ENCODE measurements around the gene UBL4A. TPM values are rescaled to one million over a fixed set of nuclear protein-coding genes. Genes with fewer than 3 reads are reported as not detected.
A peak's percentile ranks its signal among the peaks of the same experiment; 100 is the strongest.

UBL4A gene
- total and polyA plus RNA-seq, 9 of the 15 experiments (the other 6 are each of a cell fraction or from before 2014, with no cell fraction given): 15.2 to 140 (median 100) TPM

DNA sequence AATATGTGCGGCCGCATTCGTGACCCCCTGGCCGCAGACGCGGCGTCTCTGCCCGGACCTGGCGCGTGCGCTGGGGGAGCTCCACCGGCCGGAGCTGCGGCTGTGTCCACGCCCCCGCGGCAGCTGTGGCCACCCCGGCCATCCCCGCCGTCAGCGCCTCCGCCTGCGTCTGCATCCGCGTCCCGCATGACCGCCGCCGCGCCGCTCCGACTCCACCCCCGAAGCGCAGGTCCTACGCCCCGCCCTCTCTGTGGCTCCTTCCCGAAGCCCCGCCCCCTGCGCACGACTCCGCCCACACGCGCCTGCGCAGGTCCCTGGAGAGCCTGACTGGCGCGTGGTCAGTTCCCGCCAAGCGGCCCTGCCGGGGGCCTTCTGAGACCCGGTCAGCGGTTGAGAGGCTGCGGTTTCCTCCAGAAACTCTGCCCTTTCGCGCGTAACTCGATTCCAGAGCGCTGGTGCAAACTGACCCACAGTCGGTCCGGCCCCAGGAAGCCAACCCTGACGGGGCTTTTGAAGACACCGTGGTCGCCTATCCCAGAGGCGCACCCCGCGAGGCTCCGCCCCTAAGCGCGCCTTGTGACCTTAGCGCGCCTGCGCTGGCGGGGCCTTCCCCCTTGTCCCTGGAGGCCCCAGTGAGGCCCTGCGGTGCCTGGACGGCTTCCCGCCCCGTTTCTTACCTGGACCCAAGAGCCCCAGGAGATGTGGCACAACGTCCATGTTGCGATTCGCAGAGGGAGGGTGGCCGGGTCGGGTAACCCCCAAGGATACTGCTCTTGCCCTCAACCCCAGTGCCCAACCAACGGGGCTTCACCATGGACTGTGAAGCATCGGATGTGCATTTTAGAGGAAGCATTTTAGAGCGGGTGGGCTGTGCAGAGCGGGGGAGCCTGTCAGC, 7.4 kb downstream of the UBL4A start, which contains the start of gene LAGE3:
TSS of gene LAGE3 (minus strand) at position 554 of the 895 bp plus-strand sequence. CDS start at position 188, 366 bp downstream.
- peak; percentile 84 for FAIRE-seq
- ATAC-seq: peak; percentile 92
- no peak for TF ChIP-seq BCOR (IDR thresholded peaks at IDR 0.05)
- TF ChIP-seq SP1 (CRISPR knock-in tag; IDR thresholded peaks at IDR 0.05): peak; percentile 100
- TF ChIP-seq, protein P1, sequence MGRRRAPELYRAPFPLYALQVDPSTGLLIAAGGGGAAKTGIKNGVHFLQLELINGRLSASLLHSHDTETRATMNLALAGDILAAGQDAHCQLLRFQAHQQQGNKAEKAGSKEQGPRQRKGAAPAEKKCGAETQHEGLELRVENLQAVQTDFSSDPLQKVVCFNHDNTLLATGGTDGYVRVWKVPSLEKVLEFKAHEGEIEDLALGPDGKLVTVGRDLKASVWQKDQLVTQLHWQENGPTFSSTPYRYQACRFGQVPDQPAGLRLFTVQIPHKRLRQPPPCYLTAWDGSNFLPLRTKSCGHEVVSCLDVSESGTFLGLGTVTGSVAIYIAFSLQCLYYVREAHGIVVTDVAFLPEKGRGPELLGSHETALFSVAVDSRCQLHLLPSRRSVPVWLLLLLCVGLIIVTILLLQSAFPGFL (CRISPR knock-in tag; IDR thresholded peaks at IDR 0.05): no peak
- 0 out of 2 replicates have a peak, but pooled peaks have one; percentile 33 for TF ChIP-seq KLF1 (tag; IDR thresholded peaks at IDR 0.05)
- TF ChIP-seq ZNF589 (CRISPR knock-in tag; IDR thresholded peaks at IDR 0.05; ENCODE audit: low read depth): 0 out of 2 replicates have a peak, but pooled peaks have one; percentile 16
- TF ChIP-seq CBFB (CRISPR knock-in tag; IDR thresholded peaks at IDR 0.05): peak; percentile 87; the same call in 1 of the 2 replicates
- TF ChIP-seq SAFB (IDR thresholded peaks at IDR 0.05; ENCODE audit: borderline replicate concordance, low read depth, low read length): peak; percentile 41; the same call in 1 of the 2 replicates
- TF ChIP-seq, protein P2, sequence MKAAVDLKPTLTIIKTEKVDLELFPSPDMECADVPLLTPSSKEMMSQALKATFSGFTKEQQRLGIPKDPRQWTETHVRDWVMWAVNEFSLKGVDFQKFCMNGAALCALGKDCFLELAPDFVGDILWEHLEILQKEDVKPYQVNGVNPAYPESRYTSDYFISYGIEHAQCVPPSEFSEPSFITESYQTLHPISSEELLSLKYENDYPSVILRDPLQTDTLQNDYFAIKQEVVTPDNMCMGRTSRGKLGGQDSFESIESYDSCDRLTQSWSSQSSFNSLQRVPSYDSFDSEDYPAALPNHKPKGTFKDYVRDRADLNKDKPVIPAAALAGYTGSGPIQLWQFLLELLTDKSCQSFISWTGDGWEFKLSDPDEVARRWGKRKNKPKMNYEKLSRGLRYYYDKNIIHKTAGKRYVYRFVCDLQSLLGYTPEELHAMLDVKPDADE (conservative IDR thresholded peaks at IDR 0.05; ENCODE audit: control insufficient read depth, low read depth, low read length): peak; percentile 82
- TF ChIP-seq, protein P3, sequence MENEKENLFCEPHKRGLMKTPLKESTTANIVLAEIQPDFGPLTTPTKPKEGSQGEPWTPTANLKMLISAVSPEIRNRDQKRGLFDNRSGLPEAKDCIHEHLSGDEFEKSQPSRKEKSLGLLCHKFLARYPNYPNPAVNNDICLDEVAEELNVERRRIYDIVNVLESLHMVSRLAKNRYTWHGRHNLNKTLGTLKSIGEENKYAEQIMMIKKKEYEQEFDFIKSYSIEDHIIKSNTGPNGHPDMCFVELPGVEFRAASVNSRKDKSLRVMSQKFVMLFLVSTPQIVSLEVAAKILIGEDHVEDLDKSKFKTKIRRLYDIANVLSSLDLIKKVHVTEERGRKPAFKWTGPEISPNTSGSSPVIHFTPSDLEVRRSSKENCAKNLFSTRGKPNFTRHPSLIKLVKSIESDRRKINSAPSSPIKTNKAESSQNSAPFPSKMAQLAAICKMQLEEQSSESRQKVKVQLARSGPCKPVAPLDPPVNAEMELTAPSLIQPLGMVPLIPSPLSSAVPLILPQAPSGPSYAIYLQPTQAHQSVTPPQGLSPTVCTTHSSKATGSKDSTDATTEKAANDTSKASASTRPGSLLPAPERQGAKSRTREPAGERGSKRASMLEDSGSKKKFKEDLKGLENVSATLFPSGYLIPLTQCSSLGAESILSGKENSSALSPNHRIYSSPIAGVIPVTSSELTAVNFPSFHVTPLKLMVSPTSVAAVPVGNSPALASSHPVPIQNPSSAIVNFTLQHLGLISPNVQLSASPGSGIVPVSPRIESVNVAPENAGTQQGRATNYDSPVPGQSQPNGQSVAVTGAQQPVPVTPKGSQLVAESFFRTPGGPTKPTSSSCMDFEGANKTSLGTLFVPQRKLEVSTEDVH (IDR thresholded peaks at IDR 0.05; ENCODE audit: low read depth, partially characterized antibody): peak; percentile 99
- TF ChIP-seq, protein P4, sequence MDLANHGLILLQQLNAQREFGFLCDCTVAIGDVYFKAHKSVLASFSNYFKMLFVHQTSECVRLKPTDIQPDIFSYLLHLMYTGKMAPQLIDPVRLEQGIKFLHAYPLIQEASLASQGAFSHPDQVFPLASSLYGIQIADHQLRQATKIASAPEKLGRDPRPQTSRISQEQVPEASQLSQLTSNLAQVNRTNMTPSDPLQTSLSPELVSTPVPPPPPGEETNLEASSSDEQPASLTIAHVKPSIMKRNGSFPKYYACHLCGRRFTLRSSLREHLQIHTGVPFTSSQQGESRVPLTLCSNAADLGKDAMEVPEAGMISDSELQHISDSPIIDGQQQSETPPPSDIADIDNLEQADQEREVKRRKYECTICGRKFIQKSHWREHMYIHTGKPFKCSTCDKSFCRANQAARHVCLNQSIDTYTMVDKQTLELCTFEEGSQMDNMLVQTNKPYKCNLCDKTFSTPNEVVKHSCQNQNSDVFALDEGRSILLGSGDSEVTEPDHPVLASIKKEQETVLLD (IDR thresholded peaks at IDR 0.05): peak; percentile 92
- TF ChIP-seq, protein P5, sequence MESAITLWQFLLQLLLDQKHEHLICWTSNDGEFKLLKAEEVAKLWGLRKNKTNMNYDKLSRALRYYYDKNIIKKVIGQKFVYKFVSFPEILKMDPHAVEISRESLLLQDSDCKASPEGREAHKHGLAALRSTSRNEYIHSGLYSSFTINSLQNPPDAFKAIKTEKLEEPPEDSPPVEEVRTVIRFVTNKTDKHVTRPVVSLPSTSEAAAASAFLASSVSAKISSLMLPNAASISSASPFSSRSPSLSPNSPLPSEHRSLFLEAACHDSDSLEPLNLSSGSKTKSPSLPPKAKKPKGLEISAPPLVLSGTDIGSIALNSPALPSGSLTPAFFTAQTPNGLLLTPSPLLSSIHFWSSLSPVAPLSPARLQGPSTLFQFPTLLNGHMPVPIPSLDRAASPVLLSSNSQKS (CRISPR knock-in tag; IDR thresholded peaks at IDR 0.05): no peak
- peak; percentile 7; the same call in 1 of the 2 replicates for TF ChIP-seq EP300 (IDR thresholded peaks at IDR 0.05; ENCODE audit: low read length)
- TF ChIP-seq CC2D1A (IDR thresholded peaks at IDR 0.05): no peak

More for the DNA sequence above, 7.4 kb downstream of the UBL4A start, which contains the start of gene LAGE3:
- H3K79me2 ChIP-seq (ENCODE audit: control insufficient read depth, insufficient read depth, low read length): peaks cover 20% of the 10 kb centered on the region
- H3K27ac ChIP-seq (ENCODE audit: extremely low read depth, low read depth, low read length): peak within 1 kb of the TSS; percentile 94
- no peaks in the 10 kb centered on the region for H4K20me1 ChIP-seq (replicated peaks; ENCODE audit: control insufficient read depth, insufficient read depth, low read length)
- no peaks in the 10 kb centered on the region for H3K9me1 ChIP-seq (ENCODE audit: control insufficient read depth, insufficient read depth, low read length)
- H3K4me3 ChIP-seq: peak within 1 kb of the TSS; percentile 60
- ChIA-PET CTCF (ENCODE audit: low intra/inter-chr PET ratio) (no interaction called here), POLR2A (interaction anchor here (0.6 to 1.4 kb wide), 9 partner anchors 9 to 78 kb away, joined by 3 to 11 read pairs (median 4); partner anchors contain the start of gene DNASE1L1)
- H3K4me2 ChIP-seq (ENCODE audit: insufficient read depth, low read length): peak within 1 kb of the TSS; percentile 95
- no peaks in the 10 kb centered on the region for H3K27me3 ChIP-seq (ENCODE audit: control insufficient read depth in 2 of 2, insufficient read depth in 2 of 2, low read length in 2 of 2)
- in situ Hi-C loops (cut with MboI) (no loop called here), intact Hi-C loops (cut with micrococcal nuclease) (loop anchor here (5.0 kb wide), 1 partner anchor 52 kb away; the partner anchor contains the start of gene ATP6AP1)
- WGBS (ENCODE audit: insufficient coverage, low coverage, missing lambda C conversion rate): under 1% methylated on average over 45 of the region's 85 CpGs
- peak within 1 kb of the TSS; percentile 76 to 90 for H3K9ac ChIP-seq (ENCODE audit: insufficient read depth in 1 of 2, low read depth in 2 of 2, low read length in 2 of 2)
- TSS peak; percentile 80 for BruUV-seq (replicated peaks)
- no peaks in the 10 kb centered on the region for H3K9me3 ChIP-seq (replicated peaks; ENCODE audit: control insufficient read depth, insufficient read depth, low read depth, low read length)
- peak; percentile 87 to 95 (median 92) for DNase-seq (ENCODE audit: extremely low read depth in 1 of 4, low spot score in 3 of 4)
- H3K4me1 ChIP-seq (replicated peaks in 1 of 2; ENCODE audit: control insufficient read depth in 2 of 2, insufficient read depth in 2 of 2, low read length in 2 of 2): peaks cover 36 to 46% of the 10 kb centered on the region in 2 experiments
- H2AFZ ChIP-seq (ENCODE audit: low read depth, low read length): peak within 1 kb of the TSS; percentile 98
- H3K36me3 ChIP-seq (ENCODE audit: control insufficient read depth, insufficient read depth, low read length): peaks cover 11% of the 10 kb centered on the region
